NB4 (cell line): ENCODE results near the gene SDE2.
"Not testable (repeated sequence)": the region's sequence is repeated elsewhere in the genome, so short reads cannot be mapped to it uniquely, and the experiment has no call there.

Experiments
- DNase-seq: peaks from one replicate; pipeline ENCODE4 v3.0.0; 2010; ENCODE audit warnings: low read depth
- H3K4me3 ChIP-seq: one replicate; pipeline ENCODE4 v1.5.1; 2011; ENCODE audit warnings: mild to moderate bottlenecking, low read depth, low read length, moderate library complexity
- MYC ChIP-seq: IDR thresholded peaks from 2 replicates; pipeline ENCODE4 v1.6.1; 2011; ENCODE audit warnings: low read depth, low read length
- POLR2A ChIP-seq: IDR thresholded peaks from 2 replicates; pipeline ENCODE4 v1.6.1; 2011; ENCODE audit warnings: mild to moderate bottlenecking; ENCODE audit not compliant: insufficient read length; ENCODE audit errors: extremely low read depth
- TF ChIP-seq, protein P1 (sequence below): IDR thresholded peaks from one replicate; pipeline ENCODE4 v1.5.1; 2012; ENCODE audit warnings: low read depth, low read length
- TF ChIP-seq, protein P2 (sequence below): IDR thresholded peaks from 2 replicates; pipeline ENCODE4 v1.6.1; 2011; ENCODE audit warnings: low read depth, low read length

Gene SDE2

DNA sequence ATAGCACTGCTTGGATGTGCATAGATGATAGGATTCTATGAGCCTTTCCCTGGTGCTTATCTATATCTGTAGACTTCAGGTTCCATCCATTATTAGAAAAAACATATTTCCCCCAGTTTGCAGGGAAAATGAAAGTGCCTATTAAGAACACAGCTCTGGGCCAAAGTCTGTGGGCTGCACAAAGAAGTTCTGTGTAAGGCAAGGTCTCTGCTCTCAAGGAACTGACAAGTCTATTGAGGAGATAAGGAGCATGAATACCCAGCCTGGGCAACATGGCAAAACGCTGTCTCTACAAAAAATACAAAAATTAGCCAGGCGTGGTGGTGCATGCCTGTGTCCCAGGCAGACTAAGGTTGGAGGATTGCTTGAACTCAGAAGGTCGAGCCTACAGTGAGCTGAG, 22.3 kb upstream of the SDE2 start:
- DNase-seq: no peak
- TF ChIP-seq POLR2A (no peak), MYC (no peak)
- TF ChIP-seq, protein P1, sequence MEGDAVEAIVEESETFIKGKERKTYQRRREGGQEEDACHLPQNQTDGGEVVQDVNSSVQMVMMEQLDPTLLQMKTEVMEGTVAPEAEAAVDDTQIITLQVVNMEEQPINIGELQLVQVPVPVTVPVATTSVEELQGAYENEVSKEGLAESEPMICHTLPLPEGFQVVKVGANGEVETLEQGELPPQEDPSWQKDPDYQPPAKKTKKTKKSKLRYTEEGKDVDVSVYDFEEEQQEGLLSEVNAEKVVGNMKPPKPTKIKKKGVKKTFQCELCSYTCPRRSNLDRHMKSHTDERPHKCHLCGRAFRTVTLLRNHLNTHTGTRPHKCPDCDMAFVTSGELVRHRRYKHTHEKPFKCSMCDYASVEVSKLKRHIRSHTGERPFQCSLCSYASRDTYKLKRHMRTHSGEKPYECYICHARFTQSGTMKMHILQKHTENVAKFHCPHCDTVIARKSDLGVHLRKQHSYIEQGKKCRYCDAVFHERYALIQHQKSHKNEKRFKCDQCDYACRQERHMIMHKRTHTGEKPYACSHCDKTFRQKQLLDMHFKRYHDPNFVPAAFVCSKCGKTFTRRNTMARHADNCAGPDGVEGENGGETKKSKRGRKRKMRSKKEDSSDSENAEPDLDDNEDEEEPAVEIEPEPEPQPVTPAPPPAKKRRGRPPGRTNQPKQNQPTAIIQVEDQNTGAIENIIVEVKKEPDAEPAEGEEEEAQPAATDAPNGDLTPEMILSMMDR: no peak
- TF ChIP-seq, protein P2, sequence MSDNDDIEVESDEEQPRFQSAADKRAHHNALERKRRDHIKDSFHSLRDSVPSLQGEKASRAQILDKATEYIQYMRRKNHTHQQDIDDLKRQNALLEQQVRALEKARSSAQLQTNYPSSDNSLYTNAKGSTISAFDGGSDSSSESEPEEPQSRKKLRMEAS: no peak
- H3K4me3 ChIP-seq: no peak overlapping the region

DNA sequence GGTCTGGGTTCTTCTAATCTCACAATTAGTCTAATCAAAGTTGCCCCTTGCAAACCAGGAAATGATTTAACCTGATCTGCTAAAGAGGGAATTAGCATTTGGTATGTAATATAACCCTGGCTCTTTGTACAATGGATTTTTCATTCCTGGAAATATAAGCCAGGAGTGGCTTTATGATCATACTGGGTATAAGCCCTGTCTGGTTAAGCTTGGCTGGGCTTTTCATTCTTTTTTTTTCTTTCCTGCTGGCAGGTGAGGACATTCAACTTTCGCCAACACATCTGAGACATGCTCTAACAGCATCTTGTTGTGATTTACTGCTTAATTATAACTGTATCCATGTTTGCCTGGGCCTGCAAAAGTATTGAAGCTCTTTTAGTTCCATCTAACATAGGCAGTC, 20.4 kb upstream of the SDE2 start:
- no peak overlapping the region for H3K4me3 ChIP-seq
- no peak for DNase-seq
- TF ChIP-seq POLR2A: no peak
- TF ChIP-seq, protein P2: no peak
- TF ChIP-seq, protein P1: no peak
- no peak for TF ChIP-seq MYC

GRCh38 chr1:226017070-226017469, 17.9 kb upstream of the SDE2 start:
- no peak for DNase-seq
- no peak overlapping the region for H3K4me3 ChIP-seq
- no peak for TF ChIP-seq POLR2A
- TF ChIP-seq, protein P2: no peak
- no peak for TF ChIP-seq MYC
- TF ChIP-seq, protein P1: no peak

GRCh38 chr1:226009650-226010044, 10.5 kb upstream of the SDE2 start:
- H3K4me3 ChIP-seq: no peak overlapping the region
- TF ChIP-seq POLR2A (no peak), MYC (no peak)
- TF ChIP-seq, protein P1: no peak
- TF ChIP-seq, protein P2: no peak
- DNase-seq: no peak

- not testable (repeated sequence) for H3K4me3 ChIP-seq, DNase-seq
Observed at GRCh38 chr1:226007126-226007892, 8.2 kb upstream of the SDE2 start.

GRCh38 chr1:226006686-226007085, 7.5 kb upstream of the SDE2 start:
- no peak for TF ChIP-seq POLR2A
- TF ChIP-seq, protein P1: no peak
- TF ChIP-seq, protein P2: no peak
- no peak for TF ChIP-seq MYC
- DNase-seq: no peak

More at GRCh38 chr1:226006686-226007085, 7.5 kb upstream of the SDE2 start:
- no peak overlapping the region for H3K4me3 ChIP-seq
